Suppressor macrophage treated with lipopolysaccharide for 1 hour (primary cell): ENCODE results near the gene SLC25A15.
A peak's percentile ranks its signal among the peaks of the same experiment; 100 is the strongest.
"Not testable (repeated sequence)": the region's sequence is repeated elsewhere in the genome, so short reads cannot be mapped to it uniquely, and the experiment has no call there.

Experiments used
- DNase-seq, 3 donors: peaks; one replicate each; pipeline ENCODE4 v3.0.0-alpha.2; 2020 to 2022

SLC25A15 gene

GRCh38 chr13:40782971-40783370 lies 6.4 kb upstream of the SLC25A15 start:
- DNase-seq = not testable (repeated sequence)

- no peak for DNase-seq
Observed at GRCh38 chr13:40784540-40784939, 4.9 kb upstream of the SLC25A15 start.

GRCh38 chr13:40786568-40786996 lies 2.8 kb upstream of the SLC25A15 start:
- peak; percentile 49 to 66 (median 52) for DNase-seq

GRCh38 chr13:40787062-40787461 lies 2.3 kb upstream of the SLC25A15 start:
- DNase-seq = no peak

- not testable (repeated sequence) for DNase-seq
Observed at GRCh38 chr13:40788540-40789274, 704 bp upstream of the SLC25A15 start.

GRCh38 chr13:40790154-40790616 lies 774 bp downstream of the SLC25A15 start:
- no peak for DNase-seq

- DNase-seq = no peak
Observed at GRCh38 chr13:40792284-40793051, 3.1 kb downstream of the SLC25A15 start.

- DNase-seq = no peak
Observed at GRCh38 chr13:40793339-40793738, 3.9 kb downstream of the SLC25A15 start.

- no peak for DNase-seq
Observed at GRCh38 chr13:40794414-40795368, 5.3 kb downstream of the SLC25A15 start.

GRCh38 chr13:40796649-40797048 lies 7.2 kb downstream of the SLC25A15 start:
- DNase-seq = no peak

GRCh38 chr13:40798380-40798779 lies 9.0 kb downstream of the SLC25A15 start:
- peak in 2 of 3 donors; percentile 23 to 27 for DNase-seq

GRCh38 chr13:40799508-40799907 lies 10.1 kb downstream of the SLC25A15 start:
- no peak for DNase-seq

GRCh38 chr13:40800559-40800958 lies 11.1 kb downstream of the SLC25A15 start:
- DNase-seq = no peak

- no peak for DNase-seq
Observed at GRCh38 chr13:40801255-40802217, 12.1 kb downstream of the SLC25A15 start.

- no peak for DNase-seq
Observed at GRCh38 chr13:40803316-40803715, 13.9 kb downstream of the SLC25A15 start.

GRCh38 chr13:40806241-40806640 lies 16.8 kb downstream of the SLC25A15 start:
- DNase-seq = no peak

GRCh38 chr13:40809471-40809870 lies 20.1 kb downstream of the SLC25A15 start:
- DNase-seq = no peak

- DNase-seq = peak; percentile 21 to 42 (median 33)
Observed at GRCh38 chr13:40812102-40812501, 22.7 kb downstream of the SLC25A15 start.

GRCh38 chr13:40812724-40813445 lies 23.5 kb downstream of the SLC25A15 start:
- DNase-seq = no peak

GRCh38 chr13:40813667-40814454 lies 24.4 kb downstream of the SLC25A15 start:
- peak; percentile 55 to 71 (median 60) for DNase-seq
